ENCODE data around the gene PLA2G4D. TPM values are rescaled to one million over a fixed set of nuclear protein-coding genes. Genes with fewer than 3 reads are reported as not detected.
A peak's percentile ranks its signal among the peaks of the same experiment; 100 is the strongest.

PLA2G4D gene
- polyA plus RNA-seq, 1 of the 3 experiments (the other 2 are of a cell fraction): not detected

DNA sequence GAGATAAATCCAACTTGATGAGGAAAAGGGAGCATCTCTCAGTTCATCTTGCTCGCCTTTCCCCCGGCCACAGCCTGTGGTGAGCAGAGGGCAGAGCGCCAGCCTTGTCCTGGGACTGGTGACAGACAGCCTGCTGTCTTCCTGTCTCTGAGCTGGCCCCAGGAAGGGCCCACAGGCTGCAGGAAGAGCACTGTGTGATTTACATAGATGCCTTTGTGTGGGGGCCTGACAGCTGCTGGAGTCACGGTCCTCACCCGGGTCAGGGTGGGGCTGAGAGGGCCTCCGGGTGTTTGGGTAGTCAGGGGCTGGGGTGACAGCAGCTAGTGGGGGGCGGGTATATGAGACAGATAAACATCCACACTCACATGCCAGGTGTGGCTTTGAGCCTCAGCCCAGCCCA, 29.3 kb downstream of the PLA2G4D start:
- POLR2A ChIA-PET: no interaction called here
- H4K20me1 ChIP-seq (ENCODE audit: insufficient read depth): no peaks in the 10 kb centered on the region
- 40% methylated on average over 5 of the region's 7 CpGs for WGBS (ENCODE audit: low lambda C conversion rate)

DNA sequence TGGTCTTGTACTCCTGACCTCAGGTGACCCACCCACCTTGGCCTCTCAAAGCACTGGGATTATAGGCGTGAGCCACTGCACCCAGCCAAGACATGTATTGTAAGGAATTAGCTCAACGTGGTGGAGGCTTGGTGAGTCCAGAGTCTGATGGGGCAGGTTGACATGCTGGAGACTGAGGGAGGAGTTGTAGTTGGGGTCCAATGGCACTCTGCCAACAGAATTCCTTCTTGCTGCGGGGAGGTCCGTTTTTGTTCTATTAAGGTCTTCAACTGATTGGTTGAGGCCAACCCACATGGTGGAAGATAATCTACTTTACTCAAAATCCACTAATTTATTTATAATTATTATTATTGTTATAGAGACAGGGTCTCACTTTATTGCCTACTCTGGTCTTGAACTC, 30.1 kb downstream of the PLA2G4D start:
- Histone ChIP-seq H3K9me3 (no peaks in the 10 kb centered on the region), H2AFZ (ENCODE audit: low read depth) (no peak overlapping the region), H3K4me3 (ENCODE audit: low read depth in 2 of 2, low read length in 1 of 2) (no peak overlapping the region), H4K20me1 (ENCODE audit: insufficient read depth) (no peaks in the 10 kb centered on the region), H3K4me2 (no peak overlapping the region), H3K36me3 (replicated peaks in 1 of 2; ENCODE audit: control insufficient read depth in 1 of 2, insufficient read depth in 2 of 2, low read length in 1 of 2) (no peaks in the 10 kb centered on the region), H3K9ac (no peak overlapping the region), H3K79me2 (ENCODE audit: insufficient read depth) (no peaks in the 10 kb centered on the region), H3K9me2 (no peaks in the 10 kb centered on the region), H3K4me1 (ENCODE audit: control insufficient read depth in 1 of 2, insufficient read depth in 2 of 2, low read depth in 1 of 2, low read length in 1 of 2) (peaks cover 0 to 18% of the 10 kb centered on the region in 2 experiments; a peak in 1 of 4 replicates), H3K27me3 (ENCODE audit: insufficient read depth) (no peaks in the 10 kb centered on the region), H3F3A (replicated peaks; ENCODE audit: insufficient read depth) (no peaks in the 10 kb centered on the region), H3K27ac (ENCODE audit: low read depth in 2 of 2, low read length in 1 of 2) (no peak overlapping the region; a peak in 1 of 4 replicates)
- no peak for DNase-seq
- CTCF ChIA-PET: interaction anchor here (1.5 to 17.2 kb wide), 4 partner anchors 20 to 83 kb away, joined by 4 to 293 read pairs (median 48); no protein-coding TSS in a partner anchor
- 80% methylated on average over 4 of the region's 4 CpGs for WGBS (ENCODE audit: low lambda C conversion rate)
- POLR2A ChIA-PET: no interaction called here
- TF ChIP-seq GATA2 (CRISPR knock-in tag; IDR thresholded peaks at IDR 0.05) (no peak), FOXJ3 (CRISPR knock-in tag; IDR thresholded peaks at IDR 0.05) (no peak), RFX5 (IDR thresholded peaks at IDR 0.05; ENCODE audit: low read length) (no peak), TEAD4 (IDR thresholded peaks at IDR 0.05; ENCODE audit: borderline replicate concordance, insufficient read depth) (no peak), RXRA (IDR thresholded peaks at IDR 0.05; ENCODE audit: borderline replicate concordance, low read depth) (no peak), RAD21 (IDR thresholded peaks at IDR 0.05; ENCODE audit: low read length) (no peak)
- TF ChIP-seq, protein P1, sequence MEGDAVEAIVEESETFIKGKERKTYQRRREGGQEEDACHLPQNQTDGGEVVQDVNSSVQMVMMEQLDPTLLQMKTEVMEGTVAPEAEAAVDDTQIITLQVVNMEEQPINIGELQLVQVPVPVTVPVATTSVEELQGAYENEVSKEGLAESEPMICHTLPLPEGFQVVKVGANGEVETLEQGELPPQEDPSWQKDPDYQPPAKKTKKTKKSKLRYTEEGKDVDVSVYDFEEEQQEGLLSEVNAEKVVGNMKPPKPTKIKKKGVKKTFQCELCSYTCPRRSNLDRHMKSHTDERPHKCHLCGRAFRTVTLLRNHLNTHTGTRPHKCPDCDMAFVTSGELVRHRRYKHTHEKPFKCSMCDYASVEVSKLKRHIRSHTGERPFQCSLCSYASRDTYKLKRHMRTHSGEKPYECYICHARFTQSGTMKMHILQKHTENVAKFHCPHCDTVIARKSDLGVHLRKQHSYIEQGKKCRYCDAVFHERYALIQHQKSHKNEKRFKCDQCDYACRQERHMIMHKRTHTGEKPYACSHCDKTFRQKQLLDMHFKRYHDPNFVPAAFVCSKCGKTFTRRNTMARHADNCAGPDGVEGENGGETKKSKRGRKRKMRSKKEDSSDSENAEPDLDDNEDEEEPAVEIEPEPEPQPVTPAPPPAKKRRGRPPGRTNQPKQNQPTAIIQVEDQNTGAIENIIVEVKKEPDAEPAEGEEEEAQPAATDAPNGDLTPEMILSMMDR (IDR thresholded peaks at IDR 0.05): no peak
- TF ChIP-seq, protein P2, sequence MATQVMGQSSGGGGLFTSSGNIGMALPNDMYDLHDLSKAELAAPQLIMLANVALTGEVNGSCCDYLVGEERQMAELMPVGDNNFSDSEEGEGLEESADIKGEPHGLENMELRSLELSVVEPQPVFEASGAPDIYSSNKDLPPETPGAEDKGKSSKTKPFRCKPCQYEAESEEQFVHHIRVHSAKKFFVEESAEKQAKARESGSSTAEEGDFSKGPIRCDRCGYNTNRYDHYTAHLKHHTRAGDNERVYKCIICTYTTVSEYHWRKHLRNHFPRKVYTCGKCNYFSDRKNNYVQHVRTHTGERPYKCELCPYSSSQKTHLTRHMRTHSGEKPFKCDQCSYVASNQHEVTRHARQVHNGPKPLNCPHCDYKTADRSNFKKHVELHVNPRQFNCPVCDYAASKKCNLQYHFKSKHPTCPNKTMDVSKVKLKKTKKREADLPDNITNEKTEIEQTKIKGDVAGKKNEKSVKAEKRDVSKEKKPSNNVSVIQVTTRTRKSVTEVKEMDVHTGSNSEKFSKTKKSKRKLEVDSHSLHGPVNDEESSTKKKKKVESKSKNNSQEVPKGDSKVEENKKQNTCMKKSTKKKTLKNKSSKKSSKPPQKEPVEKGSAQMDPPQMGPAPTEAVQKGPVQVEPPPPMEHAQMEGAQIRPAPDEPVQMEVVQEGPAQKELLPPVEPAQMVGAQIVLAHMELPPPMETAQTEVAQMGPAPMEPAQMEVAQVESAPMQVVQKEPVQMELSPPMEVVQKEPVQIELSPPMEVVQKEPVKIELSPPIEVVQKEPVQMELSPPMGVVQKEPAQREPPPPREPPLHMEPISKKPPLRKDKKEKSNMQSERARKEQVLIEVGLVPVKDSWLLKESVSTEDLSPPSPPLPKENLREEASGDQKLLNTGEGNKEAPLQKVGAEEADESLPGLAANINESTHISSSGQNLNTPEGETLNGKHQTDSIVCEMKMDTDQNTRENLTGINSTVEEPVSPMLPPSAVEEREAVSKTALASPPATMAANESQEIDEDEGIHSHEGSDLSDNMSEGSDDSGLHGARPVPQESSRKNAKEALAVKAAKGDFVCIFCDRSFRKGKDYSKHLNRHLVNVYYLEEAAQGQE (IDR thresholded peaks at IDR 0.05; ENCODE audit: low read depth, low read length): no peak

More for the DNA sequence above, 29.3 kb downstream of the PLA2G4D start:
- no peaks in the 10 kb centered on the region for H3K9me2 ChIP-seq
- peak overlapping the region in 1 of 2 experiments; percentile 58; a peak in 2 of 4 replicates for H3K27ac ChIP-seq (ENCODE audit: low read depth in 2 of 2, low read length in 1 of 2)
- CTCF ChIA-PET: interaction anchor here (0.5 to 17.2 kb wide), 11 partner anchors 9 to 858 kb away, joined by 3 to 293 read pairs (median 5); no protein-coding TSS in a partner anchor
- H2AFZ ChIP-seq (ENCODE audit: low read depth): no peak overlapping the region
- H3K9ac ChIP-seq: no peak overlapping the region
- H3F3A ChIP-seq (replicated peaks; ENCODE audit: insufficient read depth): no peaks in the 10 kb centered on the region
- H3K4me1 ChIP-seq (ENCODE audit: control insufficient read depth in 1 of 2, insufficient read depth in 2 of 2, low read depth in 1 of 2, low read length in 1 of 2): peaks cover 0 to 18% of the 10 kb centered on the region in 2 experiments; a peak in 1 of 4 replicates
- no peak overlapping the region for H3K4me2 ChIP-seq
- H3K4me3 ChIP-seq (ENCODE audit: low read depth in 2 of 2, low read length in 1 of 2): no peak overlapping the region
- peak; percentile 56 for DNase-seq
- H3K79me2 ChIP-seq (ENCODE audit: insufficient read depth): no peaks in the 10 kb centered on the region
- no peaks in the 10 kb centered on the region for H3K36me3 ChIP-seq (replicated peaks in 1 of 2; ENCODE audit: control insufficient read depth in 1 of 2, insufficient read depth in 2 of 2, low read length in 1 of 2)
- TF ChIP-seq MXI1 (IDR thresholded peaks at IDR 0.05; ENCODE audit: low read depth, low read length): 0 out of 2 replicates have a peak, but pooled peaks have one; percentile 14
- no peak for TF ChIP-seq EZH2phosphoT487 (IDR thresholded peaks at IDR 0.05; ENCODE audit: borderline replicate concordance, low read depth)
- H3K9me3 ChIP-seq: no peaks in the 10 kb centered on the region
- no peaks in the 10 kb centered on the region for H3K27me3 ChIP-seq (ENCODE audit: insufficient read depth)

Measured in SK-N-SH (cell line).